ENCODE measurements around the gene IFIT1B.

DNA sequence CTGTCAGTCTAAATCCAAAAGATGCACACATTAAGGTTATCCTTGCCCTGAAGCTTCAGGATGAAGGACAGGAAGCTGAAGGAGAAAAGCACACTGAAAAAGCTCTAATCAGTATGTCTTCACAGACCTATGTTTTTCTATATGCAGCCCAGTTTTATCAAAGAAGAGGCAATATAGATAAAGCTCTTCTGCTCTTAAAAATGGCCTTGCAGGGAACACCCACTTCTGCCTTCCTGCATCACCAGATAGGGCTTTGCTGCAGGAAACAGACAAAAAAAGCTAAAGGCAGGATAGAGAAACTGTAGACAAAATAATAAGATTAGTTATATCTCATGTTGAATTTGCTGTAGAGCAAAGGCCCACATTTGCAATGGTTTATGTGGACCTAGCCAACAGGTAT, 14.9 kb upstream of the IFIT1B start:
- TF ChIP-seq POLR2A (IDR thresholded peaks at IDR 0.05) (no peak), CTCF (IDR thresholded peaks at IDR 0.05) (no peak)
